ENCODE measurements around the gene LRP2.

DNA sequence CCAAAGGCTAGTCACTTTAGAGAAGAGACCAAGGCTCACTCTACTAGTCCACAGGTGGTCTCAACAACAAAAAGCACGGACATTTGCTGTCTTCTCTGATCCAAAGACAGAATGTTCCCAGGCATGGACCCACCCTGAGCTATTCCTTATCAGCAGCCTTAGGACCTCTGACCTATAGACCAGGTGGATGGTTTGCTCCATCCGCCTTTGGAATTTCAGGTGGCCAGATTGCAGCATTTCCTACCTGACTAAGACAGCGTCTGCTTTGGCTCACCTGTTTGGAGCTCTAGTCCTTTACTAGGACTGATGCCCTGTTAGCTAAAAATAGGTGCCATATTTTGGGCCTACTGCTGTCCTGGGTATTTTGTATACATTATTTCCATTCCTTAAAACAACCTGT is 44.6 kb upstream of the LRP2 start:
- TF ChIP-seq SMC3 (IDR thresholded peaks at IDR 0.05; ENCODE audit: low read depth, low read length): no peak
- TF ChIP-seq, protein P1, sequence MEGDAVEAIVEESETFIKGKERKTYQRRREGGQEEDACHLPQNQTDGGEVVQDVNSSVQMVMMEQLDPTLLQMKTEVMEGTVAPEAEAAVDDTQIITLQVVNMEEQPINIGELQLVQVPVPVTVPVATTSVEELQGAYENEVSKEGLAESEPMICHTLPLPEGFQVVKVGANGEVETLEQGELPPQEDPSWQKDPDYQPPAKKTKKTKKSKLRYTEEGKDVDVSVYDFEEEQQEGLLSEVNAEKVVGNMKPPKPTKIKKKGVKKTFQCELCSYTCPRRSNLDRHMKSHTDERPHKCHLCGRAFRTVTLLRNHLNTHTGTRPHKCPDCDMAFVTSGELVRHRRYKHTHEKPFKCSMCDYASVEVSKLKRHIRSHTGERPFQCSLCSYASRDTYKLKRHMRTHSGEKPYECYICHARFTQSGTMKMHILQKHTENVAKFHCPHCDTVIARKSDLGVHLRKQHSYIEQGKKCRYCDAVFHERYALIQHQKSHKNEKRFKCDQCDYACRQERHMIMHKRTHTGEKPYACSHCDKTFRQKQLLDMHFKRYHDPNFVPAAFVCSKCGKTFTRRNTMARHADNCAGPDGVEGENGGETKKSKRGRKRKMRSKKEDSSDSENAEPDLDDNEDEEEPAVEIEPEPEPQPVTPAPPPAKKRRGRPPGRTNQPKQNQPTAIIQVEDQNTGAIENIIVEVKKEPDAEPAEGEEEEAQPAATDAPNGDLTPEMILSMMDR (conservative IDR thresholded peaks at IDR 0.05; ENCODE audit: low read depth, low read length): no peak
- no peak for TF ChIP-seq POLR2A (IDR thresholded peaks at IDR 0.05; ENCODE audit: low read depth, low read length)
- no peak for TF ChIP-seq RAD21 (IDR thresholded peaks at IDR 0.05; ENCODE audit: low read length)
- TF ChIP-seq MXI1 (IDR thresholded peaks at IDR 0.05; ENCODE audit: borderline replicate concordance, low read depth, low read length): no peak
- TF ChIP-seq BHLHE40 (IDR thresholded peaks at IDR 0.05; ENCODE audit: low read depth, low read length): no peak
- TF ChIP-seq CEBPB (IDR thresholded peaks at IDR 0.05; ENCODE audit: low read depth, low read length): no peak
- no peak for TF ChIP-seq MAZ (IDR thresholded peaks at IDR 0.05; ENCODE audit: borderline replicate concordance, low read depth, low read length)
- TF ChIP-seq, protein P2, sequence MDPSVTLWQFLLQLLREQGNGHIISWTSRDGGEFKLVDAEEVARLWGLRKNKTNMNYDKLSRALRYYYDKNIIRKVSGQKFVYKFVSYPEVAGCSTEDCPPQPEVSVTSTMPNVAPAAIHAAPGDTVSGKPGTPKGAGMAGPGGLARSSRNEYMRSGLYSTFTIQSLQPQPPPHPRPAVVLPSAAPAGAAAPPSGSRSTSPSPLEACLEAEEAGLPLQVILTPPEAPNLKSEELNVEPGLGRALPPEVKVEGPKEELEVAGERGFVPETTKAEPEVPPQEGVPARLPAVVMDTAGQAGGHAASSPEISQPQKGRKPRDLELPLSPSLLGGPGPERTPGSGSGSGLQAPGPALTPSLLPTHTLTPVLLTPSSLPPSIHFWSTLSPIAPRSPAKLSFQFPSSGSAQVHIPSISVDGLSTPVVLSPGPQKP (IDR thresholded peaks at IDR 0.05; ENCODE audit: borderline replicate concordance, low read depth, low read length): no peak
- no peak for TF ChIP-seq FOS (IDR thresholded peaks at IDR 0.05; ENCODE audit: low read depth, low read length)
- TF ChIP-seq, protein P3, sequence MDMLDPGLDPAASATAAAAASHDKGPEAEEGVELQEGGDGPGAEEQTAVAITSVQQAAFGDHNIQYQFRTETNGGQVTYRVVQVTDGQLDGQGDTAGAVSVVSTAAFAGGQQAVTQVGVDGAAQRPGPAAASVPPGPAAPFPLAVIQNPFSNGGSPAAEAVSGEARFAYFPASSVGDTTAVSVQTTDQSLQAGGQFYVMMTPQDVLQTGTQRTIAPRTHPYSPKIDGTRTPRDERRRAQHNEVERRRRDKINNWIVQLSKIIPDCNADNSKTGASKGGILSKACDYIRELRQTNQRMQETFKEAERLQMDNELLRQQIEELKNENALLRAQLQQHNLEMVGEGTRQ (IDR thresholded peaks at IDR 0.05; ENCODE audit: low read depth, low read length): no peak
- TF ChIP-seq MAFK (IDR thresholded peaks at IDR 0.05; ENCODE audit: low read depth, low read length): no peak
- TF ChIP-seq CHD1 (IDR thresholded peaks at IDR 0.05; ENCODE audit: low read depth, low read length): no peak
